GM19324 (cell line): Measurements from ENCODE around the gene MYNN.
"Not testable (repeated sequence)": the region's sequence is repeated elsewhere in the genome, so short reads cannot be mapped to it uniquely, and the experiment has no call there.

Experiments used
- ATAC-seq: cut with Tn5 transposase; IDR thresholded peaks from one replicate; pipeline ENCODE4 v1.9.1; 2021; ENCODE audit warnings: mild to moderate bottlenecking, moderate library complexity; ENCODE audit not compliant: unreplicated experiment, low FRiP score

Gene MYNN

DNA sequence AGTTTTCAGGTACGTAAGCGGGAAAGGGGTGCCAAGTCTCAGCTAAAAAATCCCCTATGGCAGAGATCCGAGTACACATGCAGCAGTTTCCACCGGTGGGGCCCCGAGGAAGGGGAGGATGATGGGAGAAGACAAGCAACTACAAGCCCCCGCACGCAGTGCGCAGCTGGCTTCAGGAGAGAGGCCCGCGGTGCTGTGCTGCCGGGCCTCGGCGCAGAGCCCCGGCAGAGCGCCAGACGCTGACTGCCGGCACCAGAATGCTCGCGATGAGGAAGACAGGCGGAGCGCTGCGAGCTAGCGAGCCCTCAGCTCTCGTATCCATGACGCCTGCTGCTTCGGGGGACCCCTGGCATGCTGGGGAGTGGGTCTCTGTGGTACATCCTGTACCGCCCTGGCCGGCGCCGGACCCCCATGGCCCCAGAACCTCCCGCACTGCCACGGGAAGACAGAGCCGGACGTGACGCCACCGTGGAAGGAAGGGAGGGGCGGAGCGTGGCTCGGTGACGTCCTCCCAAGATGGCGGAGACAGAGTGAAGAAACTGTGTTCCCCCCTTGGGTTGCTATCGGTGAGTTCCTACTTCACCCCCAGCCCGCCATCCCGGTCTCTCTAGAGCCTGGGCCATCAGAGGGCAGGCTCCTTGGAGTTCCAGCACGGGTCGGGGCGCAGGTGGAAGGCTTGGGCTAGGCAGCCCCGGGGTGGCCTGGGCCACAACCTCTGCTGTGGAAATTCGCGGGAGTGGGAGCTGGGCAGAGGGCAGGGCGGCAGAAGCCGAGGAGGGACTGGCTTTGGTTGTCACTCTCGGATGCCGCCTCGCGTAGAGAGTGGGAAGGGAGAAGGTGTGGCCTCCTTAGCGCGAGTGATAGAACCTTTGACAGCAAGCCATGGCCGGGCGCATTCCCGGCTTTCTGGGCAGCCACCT is at the start of gene MYNN:
MYNN (plus strand) TSS at position 500 of the 920 bp plus-strand sequence. CDS start 900 bp downstream, outside the sequence.
- peak; percentile 89 for ATAC-seq

DNA sequence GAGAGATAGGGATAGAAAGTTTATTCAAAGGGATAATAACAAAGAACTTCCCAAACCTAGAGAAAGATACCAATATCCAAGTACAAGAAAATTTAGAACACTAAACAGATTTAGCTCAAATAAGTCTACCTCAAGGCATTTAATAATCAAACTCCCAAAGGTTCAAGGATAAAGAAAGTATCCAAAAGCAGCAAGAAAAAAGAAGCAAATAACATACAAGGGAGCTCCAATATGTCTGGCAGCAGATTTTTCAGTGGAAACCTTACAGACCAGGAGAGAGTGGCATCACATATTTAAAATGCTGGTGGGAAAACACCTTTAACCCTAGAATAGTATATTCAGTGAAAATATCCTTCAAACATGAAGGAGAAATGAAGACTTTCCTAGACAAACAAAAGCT is 41.3 kb upstream of the MYNN start:
- ATAC-seq, result not testable (repeated sequence)

DNA sequence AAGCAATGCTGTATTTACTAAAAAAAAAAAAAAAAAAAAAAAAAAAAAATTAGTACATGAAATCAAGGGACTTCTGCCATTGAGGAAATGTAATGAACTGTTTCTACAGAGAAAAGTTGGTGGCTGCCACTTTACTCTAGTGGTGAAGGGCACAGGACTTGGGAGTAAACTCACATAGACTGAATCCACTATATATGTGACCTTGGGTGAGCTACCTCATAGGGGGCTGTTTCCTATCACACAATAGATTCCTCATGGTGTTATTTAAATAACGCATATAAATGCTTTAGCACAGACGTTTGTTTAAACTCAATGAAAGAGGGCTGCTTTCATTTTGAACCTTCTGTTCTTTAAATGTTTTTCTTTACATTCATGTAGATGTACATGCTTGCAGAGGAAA is 34.1 kb upstream of the MYNN start:
- ATAC-seq, result no peak

DNA sequence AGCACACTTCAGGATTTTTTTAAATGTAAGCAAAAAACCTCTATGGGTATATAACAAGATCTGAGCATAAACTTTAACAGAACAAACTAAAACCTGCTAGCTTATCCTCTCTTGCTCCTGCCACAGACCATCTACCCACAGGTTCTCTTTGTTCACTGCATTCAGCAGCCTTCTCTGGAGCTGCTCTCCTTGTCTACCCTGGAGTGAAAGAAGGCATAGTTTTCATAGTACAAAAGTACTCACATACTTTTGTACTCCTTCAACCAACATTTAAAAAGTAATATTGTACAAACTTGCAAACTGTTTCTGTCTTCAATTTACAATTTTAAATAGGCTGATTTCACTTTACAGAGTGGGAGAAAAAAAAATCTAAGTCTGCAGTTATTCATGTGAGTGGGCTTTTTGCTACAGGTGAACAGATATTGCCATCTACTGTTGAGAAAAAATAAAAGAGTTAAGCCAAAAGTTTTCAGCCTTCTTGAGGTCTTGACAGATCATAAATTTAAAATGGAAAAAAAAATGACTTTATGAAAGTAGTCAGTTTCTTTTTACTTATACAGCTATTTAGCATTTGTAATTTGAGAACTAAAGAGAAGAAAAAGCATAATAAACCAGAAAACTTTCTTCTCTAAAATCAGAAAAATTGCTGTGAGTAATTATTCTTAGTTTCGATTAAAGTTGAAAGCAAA is 28.7 kb upstream of the MYNN start:
- ATAC-seq, result no peak

DNA sequence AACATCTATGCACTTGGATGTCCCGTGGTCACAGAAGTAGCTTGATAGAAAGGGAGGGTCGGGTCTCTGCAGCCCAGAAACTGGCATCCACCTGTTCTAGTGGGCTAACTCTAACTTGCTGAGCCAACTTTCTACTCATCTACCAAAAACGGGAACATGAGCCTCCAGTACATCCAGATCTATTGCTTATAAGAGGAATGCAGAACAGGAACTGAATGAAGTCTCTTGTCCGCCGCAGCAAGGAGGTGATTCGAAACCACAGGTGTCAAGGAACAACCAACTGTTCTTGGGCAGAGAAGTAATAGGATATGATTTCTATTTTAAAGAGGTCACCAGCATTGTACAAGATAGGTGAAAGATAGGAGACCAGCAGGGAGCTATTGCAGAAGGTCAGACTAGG is 26.3 kb upstream of the MYNN start:
- no peak for ATAC-seq

DNA sequence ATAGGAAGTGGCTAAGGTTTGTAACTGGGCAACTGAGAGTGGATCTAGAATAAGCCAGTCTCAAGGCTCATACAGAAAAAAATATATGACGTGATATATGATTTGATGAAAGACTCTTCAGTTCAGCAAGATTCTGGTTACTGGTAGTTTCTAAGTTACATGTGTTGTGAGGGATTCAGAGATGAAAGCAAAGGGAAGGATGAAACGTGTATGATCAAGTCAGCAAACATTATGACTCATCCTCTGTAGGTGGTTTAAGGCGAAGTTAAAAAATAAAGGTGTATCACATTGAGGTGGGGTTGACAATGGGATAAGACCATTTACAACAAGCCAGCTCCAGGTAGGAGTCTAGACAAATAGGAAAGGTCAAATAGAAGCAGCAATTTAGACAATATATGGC is 24.5 kb upstream of the MYNN start:
- no peak for ATAC-seq

DNA sequence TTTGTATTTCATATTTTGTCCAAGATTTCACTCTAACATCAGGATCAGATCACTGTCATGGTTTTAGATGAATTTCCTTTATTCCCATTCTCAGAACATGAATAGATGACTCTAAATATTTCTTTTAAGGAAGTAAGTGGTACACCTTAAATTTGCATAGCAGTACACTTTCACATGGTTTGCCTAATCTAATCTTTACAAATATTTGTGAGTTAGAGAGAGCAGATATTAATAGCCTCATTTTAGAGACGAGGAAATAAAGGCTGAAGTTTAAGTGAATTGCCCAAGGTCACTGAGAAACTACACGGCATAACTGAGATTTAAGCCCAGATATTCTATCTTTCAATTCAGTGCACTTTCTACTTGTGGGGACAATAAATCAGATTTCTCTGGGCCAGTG is 22.5 kb upstream of the MYNN start:
- no peak for ATAC-seq

DNA sequence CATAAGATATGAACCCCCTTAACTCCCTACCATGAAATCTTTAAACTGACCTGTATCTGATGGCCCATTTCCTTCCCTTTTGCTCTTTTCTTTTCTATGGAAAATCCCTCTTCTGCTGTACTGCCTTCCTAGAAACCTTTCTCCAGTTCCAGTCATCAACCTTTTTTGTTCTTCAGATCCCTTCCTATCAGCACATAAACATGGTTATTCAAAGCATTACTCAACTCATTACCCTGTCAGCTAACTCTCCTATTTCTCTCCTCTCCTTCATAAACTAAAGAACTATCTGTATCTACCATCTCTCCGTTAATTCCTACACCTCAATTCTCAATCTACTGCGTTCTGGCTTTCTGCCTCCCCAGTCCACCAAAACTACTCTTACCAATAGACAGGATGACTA is 21.3 kb upstream of the MYNN start:
- ATAC-seq, result no peak

DNA sequence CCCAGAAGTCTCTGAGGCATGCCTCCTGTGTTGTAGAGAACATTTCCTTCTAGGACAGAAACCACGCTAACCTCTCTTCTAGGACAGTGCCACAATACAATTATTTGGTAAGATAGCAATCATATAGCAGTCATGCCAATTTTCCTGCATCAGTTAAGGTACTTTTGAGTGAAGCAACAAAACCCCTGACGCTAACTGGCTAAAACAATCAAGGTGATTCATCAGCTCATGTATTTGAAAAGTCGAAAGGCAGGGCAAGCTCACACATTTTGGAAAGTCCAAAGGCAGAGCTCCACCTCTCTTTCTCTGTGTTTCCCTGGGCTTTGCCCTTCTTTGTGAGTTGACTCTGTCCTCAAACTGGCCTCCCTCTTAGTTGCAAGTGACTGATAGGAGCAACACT is 18.5 kb upstream of the MYNN start:
- no peak for ATAC-seq

DNA sequence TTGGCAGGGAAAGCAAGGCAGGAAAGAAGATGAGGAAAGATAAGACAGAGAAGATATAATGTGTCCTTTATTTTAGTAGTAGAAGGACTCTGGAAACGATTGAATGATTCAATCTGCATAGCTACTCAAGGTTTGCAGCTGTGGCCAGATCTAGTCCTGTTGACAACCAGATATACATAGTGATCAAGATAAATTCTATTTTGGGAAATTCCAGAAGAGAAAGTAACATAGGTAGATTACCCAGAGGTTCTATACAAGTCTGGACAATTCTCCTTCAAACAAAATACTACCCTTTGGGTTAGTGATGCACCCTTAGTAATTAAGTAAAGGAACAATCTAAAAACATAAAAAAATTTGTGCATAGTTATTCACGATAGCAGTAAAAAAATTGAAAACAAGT is 17.7 kb upstream of the MYNN start:
- no peak for ATAC-seq

DNA sequence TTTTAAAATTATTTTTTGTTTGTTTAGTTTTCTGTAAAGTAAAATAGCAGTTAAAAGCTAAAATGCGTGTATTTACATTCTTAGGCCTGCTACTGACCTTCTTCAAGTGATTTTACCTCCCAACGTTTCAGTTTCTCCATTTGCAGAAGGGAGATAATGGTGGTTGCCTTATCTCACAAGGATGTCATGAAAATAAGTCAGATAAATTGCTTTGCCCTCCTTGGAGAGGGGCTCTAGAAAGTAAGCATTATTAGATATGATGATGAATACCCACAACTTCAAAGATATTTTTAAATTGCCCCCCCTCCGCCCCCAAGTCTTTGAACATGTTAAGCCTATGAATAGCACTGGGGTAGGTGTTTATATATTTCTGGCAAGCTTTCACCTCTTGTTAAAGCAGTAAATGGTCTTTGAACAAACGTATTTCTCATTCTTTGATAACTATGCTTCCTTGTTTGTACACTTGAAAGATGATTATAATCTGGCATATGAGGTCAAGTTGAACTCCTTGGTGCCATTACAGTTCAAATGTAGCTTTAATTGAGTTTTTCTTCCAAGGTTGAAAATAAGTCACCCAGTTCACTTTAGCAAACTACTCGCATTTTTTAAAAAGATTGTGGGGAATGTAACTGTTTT is 14.7 kb upstream of the MYNN start:
- no peak for ATAC-seq

DNA sequence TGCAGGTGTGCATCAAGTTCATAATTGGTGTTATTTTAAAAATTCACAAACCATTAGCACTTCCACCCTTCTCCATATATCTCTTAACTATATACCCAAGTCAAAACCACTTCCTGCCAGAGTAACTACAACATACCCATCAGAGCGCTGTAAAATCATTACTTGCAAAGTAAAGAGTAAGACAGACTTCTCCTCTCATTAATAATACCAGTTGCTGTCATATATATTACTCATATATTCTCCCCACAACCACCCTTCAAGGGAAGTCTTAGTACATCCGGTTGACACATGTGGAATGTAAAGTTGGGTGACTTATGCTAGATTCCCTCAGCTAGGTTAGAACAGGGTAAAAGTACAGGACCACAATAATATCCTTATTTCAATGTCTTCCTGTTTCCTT is 13.9 kb upstream of the MYNN start:
- no peak for ATAC-seq

DNA sequence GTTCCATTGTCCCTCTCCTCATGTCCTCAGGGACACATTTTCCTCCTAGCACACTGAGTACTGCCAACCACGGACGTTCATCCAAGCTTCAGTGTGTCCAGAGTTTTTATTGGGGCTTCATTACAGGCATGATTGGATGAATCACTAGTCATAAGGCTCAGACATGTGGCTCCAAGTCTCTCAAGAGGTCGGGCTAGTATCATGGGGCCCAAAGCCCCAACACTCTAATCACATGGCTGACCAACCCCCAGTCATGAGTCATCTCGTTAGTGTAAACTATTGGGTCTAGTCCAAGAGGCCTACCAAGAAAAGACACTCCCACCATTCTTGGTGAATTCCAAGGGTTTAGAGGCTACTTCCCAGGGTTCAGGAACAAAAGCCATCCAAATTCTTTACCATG is 12.7 kb upstream of the MYNN start:
- ATAC-seq, result no peak

DNA sequence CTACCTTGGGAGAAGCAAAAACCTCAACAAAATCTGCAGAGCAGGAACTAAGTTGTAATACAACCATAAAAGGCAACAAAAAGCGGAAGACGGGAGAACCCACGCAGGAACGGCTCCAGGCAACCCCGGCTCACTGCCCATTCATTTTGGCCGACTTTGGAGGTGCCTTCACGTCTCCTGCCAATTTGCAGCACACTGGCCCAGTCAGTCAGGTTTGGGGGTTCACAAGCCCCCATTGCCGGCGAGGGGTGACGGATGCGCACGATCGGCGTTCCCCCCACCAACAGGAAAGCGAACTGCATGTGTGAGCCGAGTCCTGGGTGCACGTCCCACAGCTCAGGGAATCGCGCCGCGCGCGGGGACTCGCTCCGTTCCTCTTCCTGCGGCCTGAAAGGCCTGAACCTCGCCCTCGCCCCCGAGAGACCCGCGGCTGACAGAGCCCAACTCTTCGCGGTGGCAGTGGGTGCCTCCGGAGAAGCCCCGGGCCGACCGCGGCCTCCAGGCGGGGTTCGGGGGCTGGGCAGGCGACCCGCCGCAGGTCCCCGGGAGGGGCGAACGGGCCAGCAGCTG is 8.8 kb upstream of the MYNN start:
- ATAC-seq, result peak; percentile 34

DNA sequence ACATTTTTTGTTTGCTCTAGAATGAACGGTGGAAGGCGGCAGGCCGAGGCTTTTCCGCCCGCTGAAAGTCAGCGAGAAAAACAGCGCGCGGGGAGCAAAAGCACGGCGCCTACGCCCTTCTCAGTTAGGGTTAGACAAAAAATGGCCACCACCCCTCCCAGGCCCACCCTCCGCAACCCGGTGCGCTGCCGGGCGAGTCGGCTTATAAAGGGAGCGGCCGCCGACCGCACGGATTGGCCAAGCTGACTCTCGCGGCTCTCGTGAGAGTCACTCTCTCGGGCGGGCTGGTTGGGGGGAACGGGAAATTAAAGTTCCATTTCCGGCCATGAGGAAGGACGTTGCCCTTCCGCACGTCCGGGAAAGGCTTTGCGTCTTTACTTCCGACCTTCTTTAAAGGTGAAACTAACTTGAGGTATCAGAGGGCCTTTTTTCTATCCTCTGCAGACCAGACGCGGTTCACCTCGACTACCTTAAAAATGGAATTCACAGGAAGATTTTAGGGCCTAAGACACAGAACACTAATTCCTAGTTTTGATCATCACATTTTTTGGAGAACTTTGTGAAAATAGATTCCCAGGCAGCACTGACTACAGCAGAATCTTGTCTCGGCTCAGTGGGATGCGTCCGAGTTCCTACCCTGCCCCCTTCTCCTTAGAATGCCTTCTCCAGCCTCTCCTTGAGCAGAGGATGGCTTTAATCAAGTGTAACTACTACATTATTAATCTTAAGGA is 8.1 kb upstream of the MYNN start, which contains the start of gene TERC:
TERC (minus strand) TSS at position 179 of the 731 bp plus-strand sequence.
- peak; percentile 83 for ATAC-seq

DNA sequence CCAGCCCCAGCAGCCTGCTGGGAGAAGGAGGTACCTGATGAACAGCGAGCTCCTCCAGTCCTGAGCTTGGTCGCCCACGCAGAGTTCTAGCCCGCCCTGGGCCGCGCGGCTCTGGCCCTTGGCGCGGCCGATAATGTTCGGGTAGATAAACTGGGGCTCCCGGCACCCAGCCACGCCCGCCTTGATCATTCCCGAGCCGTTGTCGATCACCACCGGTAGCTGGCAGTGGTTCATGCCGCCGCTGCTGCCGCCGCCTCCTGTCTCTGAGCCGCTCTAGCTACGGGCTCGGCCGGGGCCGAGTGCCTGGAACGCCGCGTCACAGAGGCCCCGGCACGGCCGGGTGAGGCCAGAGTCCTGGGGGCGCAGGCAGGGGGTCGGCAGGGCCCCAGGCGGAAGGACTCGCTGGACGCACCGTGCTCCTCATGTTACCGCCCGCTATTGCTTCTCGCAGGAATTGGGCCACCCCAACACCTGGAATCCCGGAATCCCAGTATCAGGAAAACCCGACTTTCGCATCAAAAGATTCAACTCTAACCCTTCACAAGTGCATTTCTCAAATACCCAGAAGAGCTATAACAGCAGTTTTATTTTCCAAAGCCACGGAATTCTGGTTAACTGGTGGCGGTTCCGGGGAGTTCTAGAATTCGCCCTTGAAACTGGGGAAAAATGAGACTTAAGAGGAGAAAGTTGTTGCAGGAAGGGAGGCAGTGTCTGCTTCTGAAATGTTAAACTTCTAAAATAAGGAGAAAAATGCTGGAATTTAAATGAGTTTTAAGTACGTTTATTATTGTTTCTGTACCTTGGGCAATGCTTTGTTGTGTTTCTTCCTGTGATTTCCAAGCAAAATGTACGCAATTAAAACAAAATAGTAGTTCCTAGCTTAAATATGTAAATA is 3.7 kb upstream of the MYNN start, which contains the start of gene ACTRT3:
ACTRT3 (minus strand) TSS at position 275 of the 895 bp plus-strand sequence; CDS start at position 234, 41 bp downstream.
- peak; percentile 22 for ATAC-seq

DNA sequence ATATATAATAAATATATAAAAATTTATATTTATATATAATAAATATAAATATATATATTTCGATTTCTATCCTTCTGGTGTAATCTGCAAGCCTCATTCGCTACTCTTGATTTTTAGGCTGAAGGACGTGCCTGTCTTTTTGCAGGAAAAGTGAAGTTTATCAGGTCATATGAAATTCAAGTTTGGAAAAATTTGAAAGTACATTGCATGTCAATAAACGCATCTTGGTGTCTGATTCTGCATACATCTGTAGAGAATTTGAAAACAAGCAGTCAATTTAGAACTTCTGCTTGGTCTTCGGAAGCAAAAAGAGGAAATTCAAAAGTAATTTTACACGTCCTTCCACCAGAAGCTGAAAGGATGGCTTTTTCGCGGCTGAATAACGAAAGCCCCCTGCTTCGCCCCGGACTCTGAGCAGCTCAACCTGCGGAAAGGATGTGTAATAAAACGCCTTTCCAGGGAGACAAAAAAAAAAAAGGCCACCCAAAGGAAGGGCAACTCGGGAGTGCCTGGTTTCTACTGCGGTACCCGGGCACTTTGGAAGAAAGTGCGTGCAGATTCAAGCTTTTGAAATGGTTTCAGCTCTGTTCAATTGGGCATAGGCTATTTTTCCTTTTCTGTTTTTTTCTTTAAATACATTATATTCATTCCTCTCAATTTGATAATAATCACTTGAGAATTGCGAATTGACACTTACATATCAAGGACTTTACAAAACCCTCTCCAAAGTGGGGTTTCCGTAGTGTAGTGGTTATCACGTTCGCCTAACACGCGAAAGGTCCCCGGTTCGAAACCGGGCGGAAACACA is 1.5 kb upstream of the MYNN start:
- no peak for ATAC-seq

DNA sequence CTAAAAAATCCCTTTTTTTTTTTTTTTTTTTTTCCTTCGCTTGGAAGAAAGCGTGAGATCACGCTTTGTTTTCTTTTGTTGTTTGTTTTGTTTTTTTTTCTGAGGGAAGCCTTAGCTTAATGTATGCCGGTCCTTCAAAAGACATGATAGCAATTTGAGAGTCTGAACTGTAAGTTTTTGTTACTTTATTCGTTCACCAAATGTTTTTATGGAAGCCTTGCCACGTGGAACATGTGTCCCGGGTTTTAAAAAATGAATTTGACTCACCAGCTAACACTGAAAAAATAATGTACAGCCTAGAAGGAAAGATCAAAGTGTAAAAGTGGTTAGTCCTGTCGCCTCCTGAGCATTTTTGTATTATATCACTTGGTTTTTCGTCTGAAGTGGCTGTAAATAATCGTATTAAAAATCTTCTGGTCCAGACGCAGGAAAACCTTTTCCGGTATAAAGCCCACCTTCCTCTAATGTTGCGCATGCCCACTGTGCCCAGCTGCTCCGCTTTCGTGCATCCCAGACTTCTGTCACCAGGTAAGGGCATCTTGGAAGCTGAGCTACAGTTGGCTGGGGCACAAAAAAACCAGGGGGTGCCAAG is 795 bp upstream of the MYNN start:
- no peak for ATAC-seq
